Measurements from ENCODE around the gene SPIRE1. TPM values are rescaled to one million over a fixed set of nuclear protein-coding genes. Genes with fewer than 3 reads are reported as not detected.

The SPIRE1 gene
- total RNA-seq, 4 donors from 2014 or later, result 1.9 to 25.3 (median 13.4) TPM

- no peak for DNase-seq
- peaks cover 0 to 10% (median 3%) of the 10 kb centered on the region in 3 donors for H3K4me1 ChIP-seq
- no peak for TF ChIP-seq CTCF (IDR thresholded peaks at IDR 0.05)
- no peak for TF ChIP-seq POLR2A (IDR thresholded peaks at IDR 0.05)
Measured at GRCh38 chr18:12520442-12520992, 137.4 kb downstream of the SPIRE1 start.

GRCh38 chr18:12518832-12519531, 138.9 kb downstream of the SPIRE1 start:
- H3K27ac ChIP-seq, result no peak overlapping the region
- no peaks in the 10 kb centered on the region for H3K36me3 ChIP-seq
- no peaks in the 10 kb centered on the region for H3K27me3 ChIP-seq
- peaks cover 0 to 11% (median 3%) of the 10 kb centered on the region in 3 donors for H3K4me1 ChIP-seq
- no peak overlapping the region for H3K4me3 ChIP-seq
- H3K9me3 ChIP-seq, result no peaks in the 10 kb centered on the region
- WGBS, 2 donors, result 79 to 90% methylated on average over 6 of the region's 6 CpGs
- DNase-seq, result no peak
- intact Hi-C loops (cut with DNase I), result no loop called here
- TF ChIP-seq CTCF (IDR thresholded peaks at IDR 0.05) (no peak), POLR2A (IDR thresholded peaks at IDR 0.05) (no peak)

More at GRCh38 chr18:12520442-12520992, 137.4 kb downstream of the SPIRE1 start:
- Histone ChIP-seq H3K27me3 (no peaks in the 10 kb centered on the region), H3K4me3 (no peak overlapping the region), H3K27ac (no peak overlapping the region), H3K9me3 (no peaks in the 10 kb centered on the region), H3K36me3 (no peaks in the 10 kb centered on the region)
- 61 to 66% methylated on average over 5 of the region's 5 CpGs for WGBS, 2 donors
- intact Hi-C loops (cut with DNase I), result no loop called here

- TF ChIP-seq CTCF (IDR thresholded peaks at IDR 0.05) (no peak), POLR2A (IDR thresholded peaks at IDR 0.05) (no peak)
- Histone ChIP-seq H3K4me3 (no peak overlapping the region), H3K27ac (no peak overlapping the region), H3K4me1 (peaks cover 0 to 11% (median 3%) of the 10 kb centered on the region in 3 donors), H3K27me3 (no peaks in the 10 kb centered on the region), H3K9me3 (no peaks in the 10 kb centered on the region), H3K36me3 (no peaks in the 10 kb centered on the region)
- no peak for DNase-seq
- 89 to 93% methylated on average over 2 of the region's 2 CpGs for WGBS, 2 donors
- intact Hi-C loops (cut with DNase I), result no loop called here
Measured at GRCh38 chr18:12518326-12518725, 139.6 kb downstream of the SPIRE1 start.

GRCh38 chr18:12517142-12517825, 140.6 kb downstream of the SPIRE1 start:
- Histone ChIP-seq H3K36me3 (no peaks in the 10 kb centered on the region), H3K9me3 (no peaks in the 10 kb centered on the region), H3K27me3 (no peaks in the 10 kb centered on the region), H3K4me1 (peaks cover 0 to 11% (median 3%) of the 10 kb centered on the region in 3 donors), H3K27ac (no peak overlapping the region), H3K4me3 (no peak overlapping the region)
- 89 to 100% methylated on average over 1 of the region's 1 CpG for whole genome bisulfite sequencing, 2 donors
- DNase-seq, result no peak
- TF ChIP-seq POLR2A (IDR thresholded peaks at IDR 0.05) (no peak), CTCF (IDR thresholded peaks at IDR 0.05) (no peak)
- intact Hi-C loops (cut with DNase I), result no loop called here

GRCh38 chr18:12516049-12516630, 141.8 kb downstream of the SPIRE1 start:
- TF ChIP-seq CTCF (IDR thresholded peaks at IDR 0.05) (no peak), POLR2A (IDR thresholded peaks at IDR 0.05) (no peak)
- intact Hi-C loops (cut with DNase I), result no loop called here
- DNase-seq, result no peak

More at GRCh38 chr18:12516049-12516630, 141.8 kb downstream of the SPIRE1 start:
- no peaks in the 10 kb centered on the region for H3K9me3 ChIP-seq
- WGBS, 2 donors, result 60 to 64% methylated on average over 4 of the region's 4 CpGs
- peak overlapping the region in 1 of 4 donors; percentile 9 for H3K27ac ChIP-seq
- no peaks in the 10 kb centered on the region for H3K36me3 ChIP-seq
- H3K27me3 ChIP-seq, result no peaks in the 10 kb centered on the region
- H3K4me1 ChIP-seq, result peaks cover 0 to 11% (median 3%) of the 10 kb centered on the region in 3 donors
- no peak overlapping the region for H3K4me3 ChIP-seq

Measured in esophagus squamous epithelium (tissue), 5 donors.